HCT116 (cell line): ENCODE data around the gene KCNH5.

ENCODE experiments used
- EZH2 ChIP-seq: fragments of 200-600 bp; sonication (generic); IDR thresholded peaks from 2 replicates; pipeline ENCODE4 v1.6.1; 2017; ENCODE audit warnings: antibody characterized with exemption, mixed run types
- POLR2A ChIP-seq: IDR thresholded peaks from 2 replicates; pipeline ENCODE4 v1.7.0; 2011; ENCODE audit warnings: borderline replicate concordance; ENCODE audit not compliant: insufficient read depth, insufficient read length; ENCODE audit errors: extremely low read depth
- POLR2AphosphoS5 ChIP-seq: IDR thresholded peaks from 2 replicates; pipeline ENCODE4 v1.6.1; 2011; ENCODE audit warnings: mild to moderate bottlenecking, low read depth, low read length, moderate library complexity
- SP1 ChIP-seq: IDR thresholded peaks from 2 replicates; pipeline ENCODE4 v1.6.1; 2012; ENCODE audit warnings: low read depth
- TF ChIP-seq, protein P1 (sequence below), 3 experiments: fragments of 200-600 bp in 1 of 3; sonication (generic) in 1 of 3; IDR thresholded peaks in 2 of 3; conservative IDR thresholded peaks in 1 of 3; 2 replicates each; pipeline ENCODE4 v1.5.1; 2012 to 2017; ENCODE audit warnings: low read depth in 2 of 3, low read length in 2 of 3, antibody characterized with exemption in 1 of 3, borderline replicate concordance in 1 of 3, control low read depth in 1 of 3, mild to moderate bottlenecking in 1 of 3, mixed read lengths in 1 of 3, mixed run types in 1 of 3, moderate library complexity in 1 of 3; ENCODE audit not compliant: insufficient read depth in 1 of 3
- TF ChIP-seq, protein P2 (sequence below): IDR thresholded peaks from 2 replicates; pipeline ENCODE4 v1.6.1; 2012; ENCODE audit warnings: low read depth

DNA sequence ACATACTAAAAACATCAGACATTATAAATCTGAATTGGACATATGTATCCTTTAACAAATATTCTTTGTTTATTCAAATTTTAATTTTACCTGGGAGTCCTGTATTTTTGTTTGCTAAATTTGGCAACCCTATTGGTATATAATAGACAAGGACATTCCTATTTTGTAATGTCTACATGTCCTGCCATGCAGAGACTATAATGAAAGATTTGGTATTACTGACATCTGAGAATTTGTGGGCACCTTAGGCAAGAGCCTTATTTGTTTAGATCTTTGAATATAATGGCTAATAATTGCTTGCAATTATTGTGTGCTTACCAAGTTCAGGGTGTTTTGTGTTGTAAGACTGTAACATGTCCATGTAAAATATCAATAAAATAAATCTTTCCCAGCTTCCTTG lies 334.4 kb downstream of the KCNH5 start:
- TF ChIP-seq, protein P1, sequence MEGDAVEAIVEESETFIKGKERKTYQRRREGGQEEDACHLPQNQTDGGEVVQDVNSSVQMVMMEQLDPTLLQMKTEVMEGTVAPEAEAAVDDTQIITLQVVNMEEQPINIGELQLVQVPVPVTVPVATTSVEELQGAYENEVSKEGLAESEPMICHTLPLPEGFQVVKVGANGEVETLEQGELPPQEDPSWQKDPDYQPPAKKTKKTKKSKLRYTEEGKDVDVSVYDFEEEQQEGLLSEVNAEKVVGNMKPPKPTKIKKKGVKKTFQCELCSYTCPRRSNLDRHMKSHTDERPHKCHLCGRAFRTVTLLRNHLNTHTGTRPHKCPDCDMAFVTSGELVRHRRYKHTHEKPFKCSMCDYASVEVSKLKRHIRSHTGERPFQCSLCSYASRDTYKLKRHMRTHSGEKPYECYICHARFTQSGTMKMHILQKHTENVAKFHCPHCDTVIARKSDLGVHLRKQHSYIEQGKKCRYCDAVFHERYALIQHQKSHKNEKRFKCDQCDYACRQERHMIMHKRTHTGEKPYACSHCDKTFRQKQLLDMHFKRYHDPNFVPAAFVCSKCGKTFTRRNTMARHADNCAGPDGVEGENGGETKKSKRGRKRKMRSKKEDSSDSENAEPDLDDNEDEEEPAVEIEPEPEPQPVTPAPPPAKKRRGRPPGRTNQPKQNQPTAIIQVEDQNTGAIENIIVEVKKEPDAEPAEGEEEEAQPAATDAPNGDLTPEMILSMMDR (IDR thresholded peaks at IDR 0.05 in 2 of 3, conservative IDR thresholded peaks at IDR 0.05 in 1 of 3; ENCODE audit: borderline replicate concordance in 1 of 3, insufficient read depth in 1 of 3, low read depth in 2 of 3, low read length in 2 of 3): no peak
- TF ChIP-seq EZH2 (no peak), SP1 (no peak), POLR2A (no peak), POLR2AphosphoS5 (no peak)
- TF ChIP-seq, protein P2, sequence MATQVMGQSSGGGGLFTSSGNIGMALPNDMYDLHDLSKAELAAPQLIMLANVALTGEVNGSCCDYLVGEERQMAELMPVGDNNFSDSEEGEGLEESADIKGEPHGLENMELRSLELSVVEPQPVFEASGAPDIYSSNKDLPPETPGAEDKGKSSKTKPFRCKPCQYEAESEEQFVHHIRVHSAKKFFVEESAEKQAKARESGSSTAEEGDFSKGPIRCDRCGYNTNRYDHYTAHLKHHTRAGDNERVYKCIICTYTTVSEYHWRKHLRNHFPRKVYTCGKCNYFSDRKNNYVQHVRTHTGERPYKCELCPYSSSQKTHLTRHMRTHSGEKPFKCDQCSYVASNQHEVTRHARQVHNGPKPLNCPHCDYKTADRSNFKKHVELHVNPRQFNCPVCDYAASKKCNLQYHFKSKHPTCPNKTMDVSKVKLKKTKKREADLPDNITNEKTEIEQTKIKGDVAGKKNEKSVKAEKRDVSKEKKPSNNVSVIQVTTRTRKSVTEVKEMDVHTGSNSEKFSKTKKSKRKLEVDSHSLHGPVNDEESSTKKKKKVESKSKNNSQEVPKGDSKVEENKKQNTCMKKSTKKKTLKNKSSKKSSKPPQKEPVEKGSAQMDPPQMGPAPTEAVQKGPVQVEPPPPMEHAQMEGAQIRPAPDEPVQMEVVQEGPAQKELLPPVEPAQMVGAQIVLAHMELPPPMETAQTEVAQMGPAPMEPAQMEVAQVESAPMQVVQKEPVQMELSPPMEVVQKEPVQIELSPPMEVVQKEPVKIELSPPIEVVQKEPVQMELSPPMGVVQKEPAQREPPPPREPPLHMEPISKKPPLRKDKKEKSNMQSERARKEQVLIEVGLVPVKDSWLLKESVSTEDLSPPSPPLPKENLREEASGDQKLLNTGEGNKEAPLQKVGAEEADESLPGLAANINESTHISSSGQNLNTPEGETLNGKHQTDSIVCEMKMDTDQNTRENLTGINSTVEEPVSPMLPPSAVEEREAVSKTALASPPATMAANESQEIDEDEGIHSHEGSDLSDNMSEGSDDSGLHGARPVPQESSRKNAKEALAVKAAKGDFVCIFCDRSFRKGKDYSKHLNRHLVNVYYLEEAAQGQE: no peak
